OCI-LY7 (cell line): Measurements from ENCODE around the gene RBP5. TPM values are rescaled to one million over a fixed set of nuclear protein-coding genes. Genes with fewer than 3 reads are reported as not detected.

Source experiments
- BruUV-seq: library from RNA; stranded (reverse); fragments of 400-500 nt; replicated peaks from 2 replicates; lab custom pipeline; 2021; lab: Mats Ljungman, UMichigan
- CTCF ChIA-PET: fragments of 300-600 bp; sonication (Branson Sonifier 250); formaldehyde crosslinking; loops from one replicate; lab custom pipeline; 2022; ENCODE audit warnings: antibody characterized with exemption; ENCODE audit not compliant: unreplicated experiment; lab: Charles Lee
- POLR2A ChIA-PET: fragments of 300-600 bp; sonication (Branson Sonifier 250); formaldehyde crosslinking; loops from one replicate; lab custom pipeline; 2022; ENCODE audit warnings: antibody characterized with exemption; lab: Charles Lee
- DNase-seq: peaks from one replicate; pipeline ENCODE4 v3.0.0-alpha.2; 2015; ENCODE audit warnings: low spot score
- H2AFZ ChIP-seq: fragments of 200-600 bp; sonication (generic), shearing (Covaris generic); 2 replicates; pipeline ENCODE4 v1.6.1; 2014; ENCODE audit warnings: mild to moderate bottlenecking, antibody characterized with exemption, low read length, moderate library complexity
- H3K27ac ChIP-seq: fragments of 200-600 bp; sonication (generic); 2 replicates; pipeline ENCODE4 v1.5.1; 2014; ENCODE audit warnings: mixed run types, low read depth, mild to moderate bottlenecking, moderate library complexity, low read length, inconsistent platforms; ENCODE audit not compliant: poor library complexity, severe bottlenecking
- H3K36me3 ChIP-seq: fragments of 200-600 bp; sonication (generic); 2 replicates; pipeline ENCODE4 v1.6.1; 2014; ENCODE audit warnings: mild to moderate bottlenecking, antibody characterized with exemption, low read length, moderate library complexity, mixed read lengths; ENCODE audit not compliant: insufficient read depth
- H3K4me1 ChIP-seq: fragments of 200-600 bp; sonication (generic); 2 replicates; pipeline ENCODE4 v1.5.1; 2014; ENCODE audit warnings: mild to moderate bottlenecking, low read length; ENCODE audit not compliant: insufficient read depth, poor library complexity, severe bottlenecking
- H3K4me2 ChIP-seq: fragments of 200-600 bp; sonication (generic); 2 replicates; pipeline ENCODE4 v1.6.1; 2014; ENCODE audit warnings: mild to moderate bottlenecking, low read length
- H3K4me3 ChIP-seq: fragments of 200-600 bp; sonication (generic); 2 replicates; pipeline ENCODE4 v1.5.1; 2014; ENCODE audit warnings: mild to moderate bottlenecking, low read depth, low read length; ENCODE audit not compliant: poor library complexity, severe bottlenecking
- H3K79me2 ChIP-seq: fragments of 200-600 bp; sonication (generic); 2 replicates; pipeline ENCODE4 v1.6.1; 2016; ENCODE audit warnings: low read depth, mild to moderate bottlenecking, low read length, moderate library complexity, mixed read lengths; ENCODE audit not compliant: insufficient read depth
- H3K9me2 ChIP-seq: fragments of 200-600 bp; sonication (generic); 2 replicates; pipeline ENCODE4 v1.6.1; 2016; ENCODE audit warnings: mild to moderate bottlenecking, low read length, mixed read lengths; ENCODE audit not compliant: insufficient read depth
- H3K9me3 ChIP-seq: fragments of 200-600 bp; sonication (generic); 2 replicates; pipeline ENCODE4 v1.6.1; 2014; ENCODE audit warnings: mild to moderate bottlenecking, mixed run types, low read length, mixed read lengths
- H4K20me1 ChIP-seq: fragments of 200-600 bp; sonication (generic); 2 replicates; pipeline ENCODE4 v1.6.1; 2014; ENCODE audit warnings: mild to moderate bottlenecking, antibody characterized with exemption, low read length, moderate library complexity, mixed read lengths; ENCODE audit not compliant: insufficient read depth
- CTCF ChIP-seq: fragments of 200-600 bp; sonication (generic); conservative IDR thresholded peaks from 2 replicates; pipeline ENCODE4 v1.5.1; 2014; ENCODE audit warnings: mild to moderate bottlenecking, antibody characterized with exemption, low read length, moderate library complexity, mixed read lengths
- EZH2phosphoT487 ChIP-seq: fragments of 200-600 bp; sonication (generic); IDR thresholded peaks from 2 replicates; pipeline ENCODE4 v1.6.1; 2018; ENCODE audit warnings: low read depth, borderline replicate concordance, mild to moderate bottlenecking, mixed run types, antibody characterized with exemption, low read length, moderate library complexity, mixed read lengths
- intact Hi-C: fragments of 100-400 bp; cut with micrococcal nuclease; formaldehyde crosslinking; loops from one replicate; pipeline ENCODE4 v1.10.0; 2022; ENCODE audit not compliant: unreplicated experiment
- total RNA-seq, 2 experiments: library from RNA; depleted of rRNA in 1 of 2; stranded (reverse); fragments of >200 nt in 1 of 2; shearing (Covaris generic) in 1 of 2; gene quantifications; 2 replicates each; pipeline ENCODE4 v1.2.3, GENCODE V29; 2014 to 2022

The RBP5 gene
- total RNA-seq, 2 experiments from 2014 or later, result 0.70 TPM; not detected in 1

- CTCF ChIA-PET, result interaction anchor here (0.6 to 0.8 kb wide), 3 partner anchors 20 to 40 kb away, joined by 3 to 4 read pairs (median 4); no protein-coding TSS in a partner anchor
- TF ChIP-seq CTCF (peak; percentile 90), EZH2phosphoT487 (no peak)
- H3K4me2 ChIP-seq, result no peak overlapping the region
- H3K4me3 ChIP-seq, result no peak overlapping the region
- no peaks in the 10 kb centered on the region for H3K9me2 ChIP-seq
- peaks cover 3% of the 10 kb centered on the region for H3K4me1 ChIP-seq
- DNase-seq, result peak; percentile 62
- H3K79me2 ChIP-seq, result no peaks in the 10 kb centered on the region
- no peak overlapping the region for H2AFZ ChIP-seq
- no peaks in the 10 kb centered on the region for H4K20me1 ChIP-seq
- BruUV-seq, result no TSS peak
- H3K27ac ChIP-seq, result no peak overlapping the region
- POLR2A ChIA-PET, result interaction anchor here (0.6 to 1.0 kb wide), 3 partner anchors 170 to 718 kb away, joined by 3 to 5 read pairs (median 3); partner anchors contain the start of genes C12orf57 and RNU7-1
- H3K36me3 ChIP-seq, result no peaks in the 10 kb centered on the region
- no peaks in the 10 kb centered on the region for H3K9me3 ChIP-seq
- intact Hi-C loops, result loop anchor here (2.0 to 10.0 kb wide), 2 partner anchors 21 to 1669 kb away; partner anchors contain the start of gene C1R
Measured at GRCh38 chr12:7113389-7113871, 15.3 kb downstream of the RBP5 start.

- intact Hi-C loops, result loop anchor here (2.0 to 10.0 kb wide), 2 partner anchors 19 to 1667 kb away; partner anchors contain the start of gene C1R
- ChIA-PET POLR2A (interaction anchor here (0.9 to 1.5 kb wide), 2 partner anchors 10 to 168 kb away, joined by 3 to 4 read pairs; partner anchors contain the start of genes C12orf57 and RNU7-1), CTCF (no interaction called here)
Measured at GRCh38 chr12:7112041-7112440, 16.6 kb downstream of the RBP5 start.

More at GRCh38 chr12:7112041-7112440, 16.6 kb downstream of the RBP5 start:
- H3K27ac ChIP-seq, result no peak overlapping the region
- H3K4me1 ChIP-seq, result peaks cover 10% of the 10 kb centered on the region
- no peak overlapping the region for H2AFZ ChIP-seq
- no peaks in the 10 kb centered on the region for H3K36me3 ChIP-seq
- BruUV-seq, result no TSS peak
- TF ChIP-seq CTCF (no peak), EZH2phosphoT487 (no peak)
- H3K9me2 ChIP-seq, result no peaks in the 10 kb centered on the region
- no peaks in the 10 kb centered on the region for H3K9me3 ChIP-seq
- H3K4me3 ChIP-seq, result no peak overlapping the region
- no peaks in the 10 kb centered on the region for H4K20me1 ChIP-seq
- no peaks in the 10 kb centered on the region for H3K79me2 ChIP-seq
- DNase-seq, result no peak
- H3K4me2 ChIP-seq, result no peak overlapping the region
